Omental fat pad (tissue), 4 donors: ENCODE results near the gene ZBTB45. TPM values are rescaled to one million over a fixed set of nuclear protein-coding genes. Genes with fewer than 3 reads are reported as not detected.

Source experiments
- ATAC-seq: fragments of 150-250 bp; one replicate; pipeline ENCODE4 v1.9.1; 2016; ENCODE audit warnings: mild to moderate bottlenecking, moderate library complexity; ENCODE audit not compliant: low FRiP score
- DNase-seq: peaks from one replicate; pipeline ENCODE4 v3.0.0-alpha.2; 2019; ENCODE audit warnings: low spot score
- CTCF ChIP-seq, 3 donors: fragments of 450-650 bp; IDR thresholded peaks; one replicate each; pipeline ENCODE4 v1.5.1; 2016 to 2017; ENCODE audit warnings: antibody characterized with exemption in 3 of 3, mild to moderate bottlenecking in 3 of 3, moderate library complexity in 2 of 3
- total RNA-seq, 4 donors: library from RNA; depleted of rRNA; stranded (reverse); fragments of >200 nt; gene quantifications; one replicate each; pipeline ENCODE4 v1.1.0, GENCODE V29; 2016

ZBTB45 gene
- total RNA-seq, 4 donors from 2014 or later, result 4.6 to 10.2 (median 8.4) TPM

DNA sequence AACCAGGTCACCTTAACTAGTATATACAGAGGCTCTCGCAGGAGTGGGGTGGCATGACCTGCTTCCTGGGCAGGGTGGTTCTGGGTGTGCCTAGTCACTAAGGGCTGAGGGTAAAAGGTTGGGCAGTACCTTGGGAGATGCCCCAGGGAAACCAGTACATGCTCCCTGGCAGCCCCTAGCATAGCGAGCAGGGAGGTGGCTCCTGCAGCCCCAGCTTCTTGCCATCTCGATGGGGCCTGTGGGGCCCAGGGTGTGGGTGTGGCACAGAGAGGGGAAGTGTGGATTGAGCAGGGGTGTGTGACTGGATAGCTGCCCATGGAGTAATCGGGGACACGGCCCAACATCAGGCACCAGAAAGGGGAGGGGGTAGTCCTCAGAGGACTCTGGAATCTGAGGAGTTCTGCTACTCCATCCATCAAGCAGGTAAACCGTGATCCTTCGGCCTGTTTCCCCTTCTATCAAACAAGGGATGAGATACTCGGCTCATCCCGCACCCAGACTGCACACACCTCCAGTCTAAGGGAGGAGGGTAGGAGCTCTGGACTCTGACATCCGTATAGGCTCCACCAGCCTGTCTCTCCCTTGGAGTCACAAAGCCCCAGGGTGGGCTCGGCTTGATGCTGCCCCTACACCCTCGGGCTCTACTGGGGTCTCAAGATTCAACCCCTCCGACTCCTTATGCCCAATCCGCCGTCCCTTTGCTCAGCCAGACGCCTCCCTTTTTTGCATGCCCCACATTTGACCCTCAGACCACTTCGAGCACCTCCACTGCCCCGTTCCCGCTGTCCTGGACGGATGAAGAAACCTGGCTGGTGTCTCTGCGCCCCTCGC lies 1.1 kb downstream of the ZBTB45 start:
- no peak for ATAC-seq
- no peak for DNase-seq
- TF ChIP-seq CTCF (IDR thresholded peaks at IDR 0.05), result no peak

DNA sequence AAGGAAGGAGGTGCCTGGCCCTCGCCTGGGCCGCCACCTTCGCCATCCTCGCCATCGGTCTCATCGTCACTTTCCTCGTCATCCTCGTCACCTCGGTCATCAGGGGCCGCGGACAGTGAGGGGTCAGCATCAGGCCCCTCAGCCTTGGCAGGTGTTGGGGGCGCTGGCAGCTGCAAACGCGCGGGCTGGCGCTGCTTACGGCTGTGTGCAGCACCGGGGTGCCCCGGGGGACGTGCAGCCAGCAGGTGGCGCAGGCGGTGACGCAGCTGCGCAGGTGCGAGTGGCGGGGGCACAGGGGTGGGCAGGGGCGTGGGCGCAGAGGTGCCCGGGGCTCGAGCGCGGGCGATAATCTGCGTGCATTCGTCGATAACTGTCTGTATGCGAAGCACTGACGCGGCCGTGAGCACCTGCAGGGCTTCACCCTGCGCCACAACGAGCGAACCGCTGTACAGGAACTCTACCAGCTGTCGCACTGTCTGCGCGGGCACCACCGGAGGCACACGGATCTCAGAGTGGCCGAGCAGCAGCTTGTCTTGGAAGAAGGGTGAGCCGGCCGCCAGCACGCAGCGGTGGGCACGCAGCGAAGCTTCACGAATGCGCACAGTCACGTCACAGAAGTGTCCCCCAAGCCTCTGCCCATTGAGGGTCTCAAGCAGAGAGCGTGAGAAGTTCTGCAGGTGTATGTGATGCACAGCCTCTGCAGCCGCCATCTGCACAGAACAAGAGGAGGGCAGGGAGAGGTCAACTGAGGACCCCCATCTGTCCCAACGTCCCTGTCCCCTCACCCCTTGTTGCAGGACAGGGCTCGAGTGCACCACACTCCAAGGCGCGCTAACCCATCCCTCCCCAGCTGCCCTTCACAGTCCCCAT lies 2.4 kb downstream of the ZBTB45 start:
- ATAC-seq, result no peak
- DNase-seq, result no peak
- TF ChIP-seq CTCF (IDR thresholded peaks at IDR 0.05), result no peak

- ATAC-seq, result no peak
- no peak for TF ChIP-seq CTCF (IDR thresholded peaks at IDR 0.05)
- DNase-seq, result no peak
These were observed 3.3 kb downstream of the ZBTB45 start for GRCh38 chr19:58516246-58516836.

GRCh38 chr19:58515259-58515658 lies 4.4 kb downstream of the ZBTB45 start:
- TF ChIP-seq CTCF (IDR thresholded peaks at IDR 0.05), result no peak
- no peak for ATAC-seq
- DNase-seq, result no peak

DNA sequence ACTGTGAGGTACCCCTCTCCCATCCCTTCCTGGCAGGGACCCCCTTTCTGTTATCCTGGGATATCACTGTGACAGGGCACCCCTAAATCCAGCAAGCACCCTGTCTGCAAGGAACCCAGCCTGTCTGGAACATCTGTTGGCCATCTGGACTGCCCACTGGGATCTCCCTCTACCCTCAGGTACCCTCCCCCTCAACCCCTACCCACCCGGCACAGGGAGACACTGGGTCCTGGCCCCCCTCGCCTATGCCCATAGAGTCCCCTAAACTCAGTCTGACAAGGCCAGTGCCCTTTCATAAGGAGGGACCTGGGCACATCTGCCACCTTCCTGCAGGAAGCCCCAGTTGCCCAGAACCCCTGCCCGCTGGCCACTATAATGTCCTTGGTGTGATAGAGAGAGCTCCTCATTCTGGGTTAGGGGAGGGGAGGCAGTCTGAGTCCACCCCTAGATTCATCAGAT lies 5.0 kb downstream of the ZBTB45 start:
- TF ChIP-seq CTCF (IDR thresholded peaks at IDR 0.05), result no peak
- DNase-seq, result no peak
- ATAC-seq, result no peak

GRCh38 chr19:58513694-58514563 lies 5.7 kb downstream of the ZBTB45 start:
- peak; percentile 60 for DNase-seq
- peak; percentile 88 for ATAC-seq
- TF ChIP-seq CTCF (IDR thresholded peaks at IDR 0.05), result peak in 1 of 3 donors; percentile 77
